ENCODE measurements around the gene PRKN. TPM values are rescaled to one million over a fixed set of nuclear protein-coding genes. Genes with fewer than 3 reads are reported as not detected.

The PRKN gene
- total RNA-seq, 2 donors from 2014 or later: 7.6 to 7.9 TPM

- intact Hi-C loops (cut with DNase I): no loop called here
- DNase-seq (ENCODE audit: low spot score): no peak
Measured at GRCh38 chr6:161463071-161463470, 1264.5 kb downstream of the PRKN start.

GRCh38 chr6:161462148-161462547, 1265.4 kb downstream of the PRKN start:
- no peak for DNase-seq (ENCODE audit: low spot score)
- intact Hi-C loops (cut with DNase I): no loop called here

DNA sequence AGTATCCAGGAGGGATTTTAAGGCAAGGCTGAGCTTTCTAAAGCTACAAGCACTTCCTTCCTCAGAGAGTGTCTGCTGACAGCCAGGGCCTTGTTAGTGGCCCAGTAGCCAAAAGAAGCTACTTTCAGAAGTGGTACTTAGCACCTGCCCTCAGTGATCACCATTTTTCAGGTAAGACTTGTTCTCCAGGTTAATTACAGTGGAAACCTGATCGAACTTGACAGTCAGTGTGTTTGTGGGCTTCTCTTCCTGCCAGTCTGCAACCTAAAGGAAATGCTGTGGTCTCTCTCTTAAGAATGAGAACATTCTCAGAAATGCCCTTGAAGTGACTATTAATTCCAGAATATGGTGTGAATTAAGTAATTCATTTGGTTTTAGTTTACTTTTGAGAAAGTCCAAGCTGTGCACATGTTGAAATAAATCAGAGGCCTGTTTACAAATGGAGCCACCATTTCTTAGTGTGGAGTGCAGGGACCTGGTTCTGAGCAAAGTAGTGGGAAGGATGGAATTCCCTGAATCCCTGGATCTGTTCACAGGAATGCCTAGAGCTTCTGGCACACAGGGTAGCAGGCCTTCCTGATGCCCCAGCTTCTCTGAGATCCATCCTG, 1268.5 kb downstream of the PRKN start:
- intact Hi-C loops (cut with DNase I): no loop called here
- no peak for DNase-seq (ENCODE audit: low spot score)

- intact Hi-C loops (cut with DNase I): no loop called here
Measured at GRCh38 chr6:161458201-161458951, 1269.2 kb downstream of the PRKN start.

DNA sequence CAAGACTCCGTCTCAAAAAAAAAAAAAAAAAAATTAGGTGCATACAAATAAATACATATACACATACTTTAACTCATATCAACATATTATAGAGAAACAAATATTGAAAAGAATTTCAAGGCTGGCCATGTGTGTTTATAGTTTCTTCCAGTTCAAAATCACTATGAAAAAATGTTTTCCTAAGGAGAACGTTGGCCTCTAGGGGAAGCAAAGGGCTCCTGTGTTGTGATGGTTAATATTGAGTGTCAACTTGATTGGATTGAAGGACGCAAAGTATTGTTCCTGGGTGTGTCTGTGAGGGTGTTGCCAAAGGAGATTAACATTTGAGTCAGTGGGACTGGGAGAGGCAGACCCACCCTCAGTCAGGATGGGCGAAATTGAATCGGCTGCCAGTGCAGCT, 1271.7 kb downstream of the PRKN start:
- no peak for DNase-seq (ENCODE audit: low spot score)
- intact Hi-C loops (cut with DNase I): no loop called here

More at GRCh38 chr6:161458201-161458951, 1269.2 kb downstream of the PRKN start:
- no peak for DNase-seq (ENCODE audit: low spot score)

DNA sequence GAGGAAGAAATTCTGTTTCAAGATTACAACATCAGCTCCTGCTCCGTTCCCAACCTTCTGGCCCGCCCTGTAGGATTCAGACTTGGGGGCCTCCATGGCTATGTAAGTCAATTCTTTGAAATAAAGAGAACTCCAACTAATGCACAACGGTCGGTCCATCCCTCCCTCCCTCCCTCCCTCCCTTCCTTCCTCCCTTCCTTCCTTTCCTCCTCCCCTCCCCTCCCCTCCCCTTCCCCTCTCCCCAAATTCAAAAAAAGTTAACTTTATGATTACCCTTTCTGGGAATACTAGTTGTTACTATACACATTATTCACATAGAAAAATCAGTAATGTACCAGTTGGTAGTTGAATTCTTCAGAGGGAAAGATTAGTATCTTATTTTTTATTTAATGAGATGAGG, 1274.0 kb downstream of the PRKN start:
- no peak for DNase-seq (ENCODE audit: low spot score)
- intact Hi-C loops (cut with DNase I): no loop called here

GRCh38 chr6:161452241-161452640, 1275.3 kb downstream of the PRKN start:
- intact Hi-C loops (cut with DNase I): no loop called here
- no peak for DNase-seq (ENCODE audit: low spot score)

GRCh38 chr6:161449521-161449920, 1278.0 kb downstream of the PRKN start:
- intact Hi-C loops (cut with DNase I): no loop called here
- DNase-seq (ENCODE audit: low spot score): no peak

- no peak for DNase-seq (ENCODE audit: low spot score)
- intact Hi-C loops (cut with DNase I): no loop called here
Measured at GRCh38 chr6:161446949-161447348, 1280.6 kb downstream of the PRKN start.

DNA sequence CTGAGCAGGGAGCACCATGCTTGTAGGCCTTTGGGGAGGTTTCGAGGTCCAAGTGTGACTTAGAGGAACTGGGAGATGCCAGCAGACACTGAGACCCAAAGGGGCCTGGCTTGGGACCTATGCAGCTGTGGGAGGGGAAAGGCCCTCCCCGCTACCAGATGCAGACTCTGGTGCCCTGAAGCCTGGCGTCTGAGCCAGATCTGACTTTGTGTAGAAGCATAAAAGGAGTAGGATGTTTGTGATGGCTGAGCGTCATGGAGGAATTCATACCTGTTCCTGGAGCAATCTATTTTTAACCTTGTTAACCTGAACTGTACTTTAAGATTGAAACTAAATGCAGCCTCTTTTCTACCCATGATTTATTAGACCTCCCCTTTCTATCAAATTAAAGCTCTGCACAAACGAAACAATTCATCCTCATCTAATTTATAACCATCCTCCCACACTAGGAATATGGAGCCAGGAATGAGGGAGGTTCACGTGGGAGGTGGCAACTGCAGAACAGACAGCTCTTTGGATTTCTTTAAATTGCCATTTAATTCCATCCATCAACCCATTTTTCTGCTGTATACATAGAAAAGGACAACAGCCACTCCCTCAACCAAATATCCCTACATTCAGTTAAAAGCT, 1281.2 kb downstream of the PRKN start:
- intact Hi-C loops (cut with DNase I): no loop called here

GRCh38 chr6:161445021-161445799, 1282.4 kb downstream of the PRKN start:
- no peak for DNase-seq (ENCODE audit: low spot score)
- intact Hi-C loops (cut with DNase I): no loop called here

More for the DNA sequence above, 1281.2 kb downstream of the PRKN start:
- no peak for DNase-seq (ENCODE audit: low spot score)

GRCh38 chr6:161444464-161444863, 1283.1 kb downstream of the PRKN start:
- no peak for DNase-seq (ENCODE audit: low spot score)
- intact Hi-C loops (cut with DNase I): no loop called here

GRCh38 chr6:161443848-161444247, 1283.7 kb downstream of the PRKN start:
- DNase-seq (ENCODE audit: low spot score): no peak
- intact Hi-C loops (cut with DNase I): no loop called here

GRCh38 chr6:161442420-161442819, 1285.1 kb downstream of the PRKN start:
- intact Hi-C loops (cut with DNase I): no loop called here
- no peak for DNase-seq (ENCODE audit: low spot score)

- intact Hi-C loops (cut with DNase I): no loop called here
- DNase-seq (ENCODE audit: low spot score): no peak
Measured at GRCh38 chr6:161440299-161440698, 1287.3 kb downstream of the PRKN start.

GRCh38 chr6:161439093-161439492, 1288.5 kb downstream of the PRKN start:
- intact Hi-C loops (cut with DNase I): no loop called here
- no peak for DNase-seq (ENCODE audit: low spot score)

DNA sequence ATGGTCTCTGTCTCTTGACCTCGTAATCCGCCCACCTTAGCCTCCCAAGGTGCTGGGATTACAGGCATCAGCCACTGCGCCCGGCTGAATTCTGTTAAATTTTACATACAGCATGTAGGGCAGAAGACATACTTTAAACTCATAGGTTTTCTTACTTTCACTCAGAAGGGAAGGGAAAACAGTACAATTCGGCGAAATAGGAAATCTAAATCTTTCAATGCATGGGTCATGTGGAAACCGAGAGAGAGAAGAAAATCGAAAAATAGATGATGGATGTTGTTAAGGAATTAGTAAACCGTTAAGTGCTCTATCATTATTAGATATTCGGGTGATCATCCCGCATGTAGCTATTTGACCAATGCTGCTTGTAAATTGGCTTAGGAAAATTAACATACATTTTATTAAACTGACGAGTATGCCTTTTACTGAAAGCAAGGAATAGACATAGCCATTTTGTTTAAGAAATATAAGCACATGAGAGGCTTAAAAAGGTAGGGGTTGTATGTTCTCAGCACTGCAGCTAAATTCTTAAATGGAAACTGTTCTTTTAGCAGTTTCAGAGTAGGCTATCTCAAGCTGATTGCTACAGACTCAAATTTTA, 1289.0 kb downstream of the PRKN start:
- no peak for DNase-seq (ENCODE audit: low spot score)

DNA sequence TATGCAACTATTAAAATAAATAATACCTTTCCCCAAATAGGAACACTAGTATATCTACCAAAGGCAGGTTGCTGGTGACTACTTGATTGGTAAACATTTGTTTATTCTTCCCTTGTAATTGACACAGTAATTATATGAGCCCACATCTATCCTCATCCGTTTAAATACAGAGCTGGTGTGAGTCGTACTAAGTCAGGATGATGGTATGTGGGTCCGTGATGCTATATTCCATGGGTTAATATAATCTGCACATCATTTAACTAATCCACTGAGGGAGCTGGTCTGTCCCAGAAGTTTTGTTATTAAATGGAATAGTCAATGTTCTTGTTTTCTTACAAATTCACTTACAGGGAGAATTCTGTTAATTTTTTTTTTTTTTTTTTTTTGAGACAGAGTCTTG, 1289.7 kb downstream of the PRKN start:
- DNase-seq (ENCODE audit: low spot score): no peak
- intact Hi-C loops (cut with DNase I): no loop called here

More for the DNA sequence above, 1289.0 kb downstream of the PRKN start:
- intact Hi-C loops (cut with DNase I): no loop called here

DNA sequence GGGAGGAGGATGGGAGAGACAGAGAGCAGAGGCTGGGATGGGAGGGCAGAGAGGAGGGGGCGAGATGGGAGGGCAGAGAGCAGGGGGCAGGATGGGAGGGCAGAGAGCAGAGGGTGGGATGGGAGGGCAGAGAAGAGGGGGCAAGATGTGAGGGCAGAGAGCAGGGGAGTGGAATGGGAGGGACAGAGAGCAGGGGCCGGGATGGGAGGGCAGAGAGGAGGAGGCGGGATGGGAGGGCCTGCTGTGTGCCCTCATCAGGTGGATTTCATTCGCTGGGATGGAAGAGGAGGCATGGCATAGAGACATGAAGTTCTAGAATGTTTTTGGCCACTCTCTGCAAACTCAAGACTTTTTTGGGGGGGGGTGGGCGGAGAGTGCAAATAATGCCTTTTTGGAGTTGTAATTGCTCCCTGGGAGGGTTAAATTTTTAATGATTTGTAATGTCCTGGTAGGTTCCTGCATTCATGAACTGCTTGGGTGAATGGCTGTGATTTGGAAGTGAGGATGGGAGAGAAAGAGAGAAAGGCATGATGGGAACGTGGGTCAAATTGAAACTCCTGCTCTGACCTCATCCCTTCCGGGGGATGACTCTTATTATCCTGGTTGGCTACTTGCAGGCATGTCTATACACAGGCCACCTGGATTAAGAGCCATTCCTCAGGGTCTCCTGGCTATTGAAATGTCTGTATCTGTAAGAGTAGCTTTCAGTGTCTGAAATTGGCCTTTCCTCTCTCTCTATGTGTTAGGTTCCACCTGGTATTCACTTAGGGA, 1291.3 kb downstream of the PRKN start:
- intact Hi-C loops (cut with DNase I): no loop called here
- DNase-seq (ENCODE audit: low spot score): no peak
